ENCODE measurements around the gene HSD17B7.

GRCh38 chr1:162779043-162779442 lies 11.5 kb upstream of the HSD17B7 start:
- TF ChIP-seq POLR2A (IDR thresholded peaks at IDR 0.05): no peak
- no peak for TF ChIP-seq CTCF (IDR thresholded peaks at IDR 0.05)

All from thyroid gland (tissue), 4 donors.